ENCODE measurements around the gene COL4A6.

Gene COL4A6

GRCh38 chrX:108224727-108225621 is 213.2 kb downstream of the COL4A6 start:
- DNase-seq (ENCODE audit: insufficient read length, low spot score): peak; percentile 9
- peak; percentile 56 for TF ChIP-seq CTCF (IDR thresholded peaks at IDR 0.05; ENCODE audit: insufficient read depth, missing control alignments)
- no peak for FAIRE-seq

- DNase-seq (ENCODE audit: insufficient read length, low spot score): no peak
- FAIRE-seq: no peak
- TF ChIP-seq CTCF (IDR thresholded peaks at IDR 0.05; ENCODE audit: insufficient read depth, missing control alignments): no peak
Measured at GRCh38 chrX:108224218-108224617, 214.0 kb downstream of the COL4A6 start.

- TF ChIP-seq CTCF (IDR thresholded peaks at IDR 0.05; ENCODE audit: insufficient read depth, missing control alignments): no peak
- DNase-seq (ENCODE audit: insufficient read length, low spot score) (no peak), FAIRE-seq (no peak)
Measured at GRCh38 chrX:108223585-108223984, 214.6 kb downstream of the COL4A6 start.

GRCh38 chrX:108221301-108221864 is 216.8 kb downstream of the COL4A6 start:
- DNase-seq (ENCODE audit: insufficient read length, low spot score) (no peak), FAIRE-seq (no peak)
- no peak for TF ChIP-seq CTCF (IDR thresholded peaks at IDR 0.05; ENCODE audit: insufficient read depth, missing control alignments)

GRCh38 chrX:108219949-108220601 is 218.1 kb downstream of the COL4A6 start:
- FAIRE-seq (no peak), DNase-seq (ENCODE audit: insufficient read length, low spot score) (no peak)
- no peak for TF ChIP-seq CTCF (IDR thresholded peaks at IDR 0.05; ENCODE audit: insufficient read depth, missing control alignments)

- no peak for TF ChIP-seq CTCF (IDR thresholded peaks at IDR 0.05; ENCODE audit: insufficient read depth, missing control alignments)
- no peak for DNase-seq (ENCODE audit: insufficient read length, low spot score)
- no peak for FAIRE-seq
Measured at GRCh38 chrX:108217876-108218275, 220.3 kb downstream of the COL4A6 start.

Data from D721Med (cell line).